Posterior cingulate gyrus (tissue), 11 donors: ENCODE measurements around the gene ARSD.
"Not testable (repeated sequence)": the region's sequence is repeated elsewhere in the genome, so short reads cannot be mapped to it uniquely, and the experiment has no call there.

ENCODE experiments used
- DNase-seq, 10 donors: peaks; one replicate each; pipeline versions ENCODE4 v3.0.0 to v3.0.0-alpha.2; 2020 to 2021; ENCODE audit warnings: mixed read lengths in 3 of 10
- intact Hi-C: fragments of 100-400 bp; cut with DNase I; formaldehyde crosslinking; loops from one replicate; pipeline ENCODE4 v1.15.1; 2023

Gene ARSD

DNA sequence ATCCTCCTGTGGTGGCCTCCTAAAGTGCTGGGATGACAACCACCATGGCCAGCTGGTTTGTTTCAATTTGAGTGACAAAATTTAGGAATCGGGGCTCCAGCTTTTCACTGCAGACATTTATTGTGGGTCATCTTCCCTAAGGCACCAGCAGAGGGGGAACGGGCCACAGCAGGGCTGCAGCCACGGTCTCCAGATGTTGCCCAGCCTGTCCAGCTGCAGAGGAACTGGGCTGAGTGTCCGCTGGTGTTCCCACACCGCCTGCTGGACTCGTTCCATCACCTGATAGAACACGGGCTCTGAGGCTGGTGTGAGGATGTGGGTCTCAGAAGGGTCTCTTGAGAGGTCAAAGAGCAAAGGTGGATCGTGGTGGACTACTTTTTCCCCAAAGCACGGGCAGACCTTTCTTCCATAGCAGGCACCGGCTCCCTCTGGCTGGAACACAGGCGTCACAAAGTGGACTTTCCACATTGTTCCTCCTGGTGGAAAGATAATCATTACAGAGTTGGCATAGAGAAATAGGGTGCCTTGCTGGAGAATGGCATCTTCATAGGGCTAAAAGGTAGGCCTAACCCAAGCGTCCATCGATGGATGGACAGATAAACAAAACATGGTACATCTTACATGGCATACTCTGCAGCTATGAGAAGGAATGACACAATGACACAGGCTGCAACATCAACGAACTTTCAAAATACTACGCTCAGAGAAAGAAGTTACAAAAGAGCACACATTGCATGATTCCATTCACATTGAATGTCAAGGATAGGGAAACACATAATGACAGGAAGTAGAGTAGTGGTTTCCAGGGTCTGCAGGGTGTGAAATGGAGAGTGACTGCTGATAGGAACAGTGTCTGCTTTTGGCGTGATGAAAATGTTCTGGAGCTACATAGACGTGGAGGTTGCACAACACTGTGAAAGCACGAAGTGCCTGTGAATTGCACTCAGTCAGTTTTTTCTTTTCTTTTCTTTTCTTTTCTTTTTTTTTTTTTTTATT lies 5.9 kb upstream of the ARSD start:
- DNase-seq, result peak in 1 of 10 donors; percentile 57
- intact Hi-C loops, result no loop called here

- intact Hi-C loops, result no loop called here
- DNase-seq, result peak in 1 of 10 donors; percentile 58
These were observed 4.2 kb upstream of the ARSD start for GRCh38 chrX:2933125-2933900.

GRCh38 chrX:2931612-2932011 lies 2.5 kb upstream of the ARSD start:
- peak in 1 of 10 donors; percentile 22 for DNase-seq
- intact Hi-C loops, result no loop called here

GRCh38 chrX:2931155-2931554 lies 2.0 kb upstream of the ARSD start:
- intact Hi-C loops, result no loop called here
- DNase-seq, result no peak

GRCh38 chrX:2928191-2928582 lies 952 bp downstream of the ARSD start:
- intact Hi-C loops, result no loop called here
- peak in 8 of 10 donors; percentile 8 to 85 (median 28) for DNase-seq

DNA sequence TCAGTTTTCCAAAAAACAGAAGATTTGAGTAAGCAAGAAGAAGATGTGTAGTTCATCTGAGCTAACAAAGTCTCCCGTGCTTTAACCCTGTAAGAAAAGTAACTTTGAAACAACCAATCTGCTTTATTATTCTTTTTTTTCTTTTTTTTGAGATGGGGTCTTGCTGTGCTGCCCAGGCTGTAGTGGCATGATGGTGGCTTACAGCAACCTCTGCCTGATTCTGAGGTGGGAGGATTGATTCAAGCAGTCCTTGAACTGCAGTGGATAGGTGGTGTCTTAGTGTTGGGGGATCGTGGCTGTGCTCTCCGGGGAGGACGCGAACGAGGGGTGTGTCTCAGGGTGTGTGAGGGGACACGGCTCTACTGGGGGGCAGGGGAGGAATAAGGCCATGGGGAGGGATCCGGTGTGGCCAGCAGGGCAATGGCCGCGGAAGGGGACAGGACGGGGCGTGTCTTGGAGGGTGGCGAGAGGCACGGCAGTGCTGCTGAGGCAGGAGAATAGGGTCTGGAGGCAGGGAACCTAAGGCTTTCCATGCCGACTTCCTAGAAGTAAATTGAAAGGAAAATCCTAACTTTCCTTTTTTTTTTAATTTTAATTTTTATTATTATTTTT lies 2.4 kb downstream of the ARSD start:
- intact Hi-C loops, result no loop called here
- peak in 1 of 10 donors; percentile 72 for DNase-seq

GRCh38 chrX:2926255-2926654 lies 2.9 kb downstream of the ARSD start:
- intact Hi-C loops, result not testable (repeated sequence)
- peak in 1 of 10 donors; percentile 67 for DNase-seq

DNA sequence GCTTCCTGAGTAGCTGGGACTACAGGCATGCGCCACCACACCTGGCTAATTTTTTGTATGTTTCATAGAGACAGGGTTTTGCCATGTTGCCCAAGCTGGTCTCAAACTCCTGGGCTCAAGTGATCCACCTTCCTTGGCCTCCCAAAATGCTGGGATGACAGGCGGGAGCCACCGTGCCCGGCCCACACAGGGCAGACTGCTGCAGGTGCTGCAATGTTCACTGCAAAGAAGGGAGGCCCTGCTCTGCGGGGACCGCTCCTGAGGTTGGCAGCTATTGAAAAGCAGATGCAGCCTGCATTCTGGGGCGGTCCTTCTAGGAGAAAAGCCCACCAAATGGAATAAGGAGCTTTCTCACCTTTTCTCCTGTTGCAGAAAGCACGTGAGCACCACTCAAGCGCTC lies 5.0 kb downstream of the ARSD start:
- intact Hi-C loops, result no loop called here
- DNase-seq, result no peak

DNA sequence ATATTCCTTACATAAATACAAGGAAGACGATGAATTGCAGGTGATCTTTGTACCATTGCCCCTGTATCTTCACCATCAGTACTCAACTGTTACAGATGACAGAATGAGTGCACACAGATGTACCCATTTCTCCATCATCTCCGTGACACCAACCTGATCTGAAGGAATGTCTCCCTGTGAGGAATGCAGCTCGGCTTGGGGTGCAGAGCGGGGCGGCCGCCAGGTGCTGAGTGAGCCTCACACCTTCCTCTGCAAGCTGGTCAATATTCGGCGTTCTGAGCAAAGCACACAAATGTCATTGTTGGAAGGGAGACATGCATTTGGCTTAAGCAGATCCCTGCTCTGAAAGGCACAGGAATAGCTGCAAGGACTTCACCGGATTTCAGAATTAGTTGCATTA lies 7.4 kb downstream of the ARSD start:
- intact Hi-C loops, result no loop called here
- no peak for DNase-seq

DNA sequence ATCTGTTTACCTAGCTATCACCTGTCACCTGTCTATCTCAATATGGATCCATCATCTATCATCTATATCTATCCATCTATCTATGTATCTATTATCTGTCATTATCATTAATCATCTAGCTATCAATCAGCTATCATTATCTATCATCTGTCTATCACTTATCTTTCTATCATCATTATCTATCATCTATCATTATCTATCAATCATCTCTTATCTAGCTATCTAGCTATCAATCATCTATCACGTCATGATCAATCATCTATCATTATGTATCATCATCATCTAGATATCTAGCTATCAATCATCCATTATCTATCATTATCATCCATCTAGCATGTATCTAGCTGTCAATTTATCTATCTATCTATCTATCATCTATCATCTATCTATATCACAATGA lies 7.9 kb downstream of the ARSD start:
- DNase-seq, result no peak
- intact Hi-C loops, result no loop called here

- DNase-seq, result peak in 1 of 10 donors; percentile 74
- intact Hi-C loops, result no loop called here
These were observed 11.4 kb downstream of the ARSD start for GRCh38 chrX:2917767-2918166.

- no peak for DNase-seq
- intact Hi-C loops, result no loop called here
These were observed 16.0 kb downstream of the ARSD start for GRCh38 chrX:2913118-2913517.

GRCh38 chrX:2910109-2910508 lies 19.0 kb downstream of the ARSD start:
- intact Hi-C loops, result no loop called here

GRCh38 chrX:2908125-2908685 lies 20.9 kb downstream of the ARSD start:
- intact Hi-C loops, result no loop called here
- no peak for DNase-seq

More at GRCh38 chrX:2910109-2910508, 19.0 kb downstream of the ARSD start:
- DNase-seq, result no peak

GRCh38 chrX:2907295-2907694 lies 21.8 kb downstream of the ARSD start:
- intact Hi-C loops, result no loop called here
- no peak for DNase-seq

DNA sequence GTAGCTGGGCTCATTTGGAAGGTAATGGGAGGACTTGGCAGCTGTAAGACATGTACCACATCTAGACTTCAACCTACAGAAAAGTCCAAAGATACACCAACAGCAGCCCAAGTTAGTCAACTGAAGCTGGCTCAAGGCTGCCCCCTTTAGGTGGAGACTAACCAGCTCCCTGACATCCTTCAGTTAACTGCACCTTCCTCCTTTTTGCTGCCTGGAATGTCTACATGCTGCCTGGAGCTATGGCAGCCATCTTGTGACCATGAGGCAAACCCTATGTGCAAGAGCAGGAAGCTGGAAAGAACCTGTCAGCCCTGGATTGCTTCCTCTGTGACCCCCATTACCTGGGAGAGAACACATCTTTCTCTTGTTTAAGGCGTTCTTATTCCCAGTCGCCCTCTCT lies 25.8 kb downstream of the ARSD start:
- no peak for DNase-seq
- intact Hi-C loops, result no loop called here

GRCh38 chrX:2902841-2903240 lies 26.3 kb downstream of the ARSD start:
- intact Hi-C loops, result no loop called here
- DNase-seq, result no peak

- intact Hi-C loops, result no loop called here
- DNase-seq, result no peak
These were observed 27.6 kb downstream of the ARSD start for GRCh38 chrX:2901367-2902036.

- no peak for DNase-seq
- intact Hi-C loops, result no loop called here
These were observed 30.2 kb downstream of the ARSD start for GRCh38 chrX:2898846-2899512.
